H1 (cell line): ENCODE data around the gene ATP6V1E1. TPM values are rescaled to one million over a fixed set of nuclear protein-coding genes. Genes with fewer than 3 reads are reported as not detected.

Experiments
- CTCF ChIA-PET: fragments of 300-600 bp; sonication (Branson Sonifier 250); formaldehyde crosslinking; loops from one replicate; lab custom pipeline; 2021; ENCODE audit not compliant: partially characterized antibody; lab: Charles Lee
- POLR2A ChIA-PET: fragments of 300-600 bp; sonication (Branson Sonifier 250); formaldehyde crosslinking; loops from one replicate; lab custom pipeline; 2021; ENCODE audit warnings: inconsistent platforms; ENCODE audit not compliant: partially characterized antibody; lab: Charles Lee
- DNase-seq, 2 experiments: peaks; one replicate each; pipeline versions ENCODE4 v3.0.0 to v3.0.0-alpha.2; 2010 to 2022; ENCODE audit warnings: low spot score in 2 of 2, low read depth in 1 of 2, mixed read lengths in 1 of 2
- FAIRE-seq: peaks from 2 replicates; lab custom pipeline; 2011; peaks lifted over from hg19 to GRCh38; lab: Jason Lieb, UNC
- H2AFZ ChIP-seq: 2 replicates; pipeline ENCODE4 v1.8.1; 2012; ENCODE audit warnings: low read length, inconsistent platforms
- H2AK5ac ChIP-seq: 2 replicates; pipeline ENCODE4 v1.6.1; 2013; ENCODE audit warnings: low read depth, low read length
- H2BK120ac ChIP-seq: replicated peaks from 2 replicates; pipeline ENCODE3; 2013; ENCODE audit warnings: low read depth, low read length, inconsistent platforms
- H2BK12ac ChIP-seq: 2 replicates; pipeline ENCODE4 v1.6.1; 2013; ENCODE audit warnings: low read depth, low read length
- H2BK15ac ChIP-seq: 2 replicates; pipeline ENCODE4 v1.6.1; 2013; ENCODE audit warnings: low read length
- H2BK20ac ChIP-seq: 2 replicates; pipeline ENCODE4 v1.6.1; 2013; ENCODE audit warnings: low read length
- H2BK5ac ChIP-seq: 2 replicates; pipeline ENCODE4 v1.6.1; 2013; ENCODE audit warnings: low read depth, low read length
- H3K14ac ChIP-seq: 2 replicates; pipeline ENCODE4 v1.6.1; 2013; ENCODE audit warnings: inconsistent platforms; ENCODE audit not compliant: insufficient read length
- H3K18ac ChIP-seq: 2 replicates; pipeline ENCODE4 v1.6.1; 2013; ENCODE audit warnings: low read length; ENCODE audit errors: extremely low read depth
- H3K23ac ChIP-seq: 2 replicates; pipeline ENCODE4 v1.6.1; 2013; ENCODE audit warnings: inconsistent platforms; ENCODE audit not compliant: insufficient read length
- H3K23me2 ChIP-seq: 2 replicates; pipeline ENCODE4 v1.6.1; 2013; ENCODE audit warnings: low read depth, low read length
- H3K27ac ChIP-seq: 2 replicates; pipeline ENCODE4 v1.6.1; 2011; ENCODE audit warnings: low read depth, low read length, inconsistent platforms
- H3K27me3 ChIP-seq, 4 experiments: replicated peaks in 1 of 4; 1 replicate in 1 of 4; 2 replicates in 3 of 4; pipeline versions ENCODE4 v1.6.1 to v1.8.1; 2011 to 2013; ENCODE audit warnings: low read length in 3 of 4, mild to moderate bottlenecking in 3 of 4, inconsistent platforms in 2 of 4, mixed read lengths in 2 of 4, moderate library complexity in 1 of 4; ENCODE audit not compliant: control insufficient read depth in 3 of 4, insufficient read depth in 3 of 4; ENCODE audit errors: extremely low read depth in 1 of 4
- H3K36me3 ChIP-seq, 4 experiments: 2 replicates each; pipeline versions ENCODE4 v1.6.1 to v1.8.1; 2011 to 2013; ENCODE audit warnings: mild to moderate bottlenecking in 4 of 4, low read length in 3 of 4, moderate library complexity in 2 of 4, control low read depth in 1 of 4, inconsistent platforms in 1 of 4; ENCODE audit not compliant: insufficient read depth in 4 of 4, control insufficient read depth in 2 of 4
- H3K4ac ChIP-seq: replicated peaks from 2 replicates; pipeline ENCODE3; 2013; ENCODE audit warnings: low read length, low read depth, mixed read lengths, inconsistent platforms; ENCODE audit not compliant: insufficient read length
- H3K4me1 ChIP-seq, 4 experiments: replicated peaks in 1 of 4; 1 replicate in 1 of 4; 2 replicates in 3 of 4; pipeline versions ENCODE4 v1.6.1 to v1.8.1; 2011 to 2013; ENCODE audit warnings: low read length in 3 of 4, inconsistent platforms in 2 of 4, mixed read lengths in 1 of 4; ENCODE audit not compliant: insufficient read depth in 4 of 4, control insufficient read depth in 3 of 4
- H3K4me2 ChIP-seq, 2 experiments: 2 replicates each; pipeline versions ENCODE4 v1.6.1 to v1.8.1; 2011 to 2013; ENCODE audit warnings: low read depth in 2 of 2, low read length in 2 of 2, control low read depth in 1 of 2, inconsistent platforms in 1 of 2, mild to moderate bottlenecking in 1 of 2; ENCODE audit not compliant: insufficient read depth in 1 of 2
- H3K4me3 ChIP-seq, 4 experiments: fragments of 200-600, 300-600 bp in 1 of 4; sonication (generic), shearing (Covaris generic), sonication (Bioruptor Twin) in 1 of 4; 2 replicates each; pipeline versions ENCODE4 v1.5.1 to v1.8.1; 2011 to 2016; ENCODE audit warnings: low read length in 4 of 4, low read depth in 3 of 4, control low read depth in 2 of 4, inconsistent platforms in 2 of 4, mild to moderate bottlenecking in 2 of 4, mixed read lengths in 1 of 4, moderate library complexity in 1 of 4; ENCODE audit not compliant: insufficient read depth in 2 of 4; ENCODE audit errors: extremely low read depth in 1 of 4
- H3K56ac ChIP-seq: replicated peaks from 2 replicates; pipeline ENCODE3; 2013; ENCODE audit warnings: low read depth, mild to moderate bottlenecking, mixed read lengths, low read length, inconsistent platforms; ENCODE audit not compliant: insufficient read length
- H3K79me1 ChIP-seq: 2 replicates; pipeline ENCODE4 v1.6.1; 2013; ENCODE audit warnings: low read depth, low read length, control low read depth
- H3K79me2 ChIP-seq, 2 experiments: 2 replicates each; pipeline versions ENCODE4 v1.6.1 to v1.8.1; 2012 to 2013; ENCODE audit warnings: low read length in 2 of 2, mild to moderate bottlenecking in 2 of 2, inconsistent platforms in 1 of 2; ENCODE audit not compliant: insufficient read depth in 2 of 2, control insufficient read depth in 1 of 2
- H3K9ac ChIP-seq, 4 experiments: replicated peaks in 1 of 4; 1 replicate in 1 of 4; 2 replicates in 3 of 4; pipeline versions ENCODE4 v1.6.1 to v1.8.1; 2011 to 2013; ENCODE audit warnings: low read depth in 3 of 4, low read length in 3 of 4, control low read depth in 2 of 4, mild to moderate bottlenecking in 2 of 4, moderate library complexity in 2 of 4, inconsistent platforms in 1 of 4; ENCODE audit errors: extremely low read depth in 1 of 4
- H3K9me3 ChIP-seq, 2 experiments: 2 replicates each; pipeline versions ENCODE4 v1.6.1 to v1.8.1; 2012 to 2013; ENCODE audit warnings: mild to moderate bottlenecking in 2 of 2, moderate library complexity in 2 of 2, control low read depth in 1 of 2, inconsistent platforms in 1 of 2, low read depth in 1 of 2, low read length in 1 of 2, mixed read lengths in 1 of 2; ENCODE audit not compliant: insufficient read depth in 2 of 2
- H4K20me1 ChIP-seq, 2 experiments: replicated peaks in 1 of 2; 2 replicates each; pipeline versions ENCODE3 to v1.8.1; 2011 to 2013; ENCODE audit warnings: inconsistent platforms in 2 of 2, low read length in 2 of 2, mild to moderate bottlenecking in 1 of 2; ENCODE audit not compliant: insufficient read depth in 2 of 2, control insufficient read depth in 1 of 2
- H4K5ac ChIP-seq: 2 replicates; pipeline ENCODE4 v1.6.1; 2013; ENCODE audit warnings: low read length, low read depth, mixed read lengths, inconsistent platforms; ENCODE audit not compliant: insufficient read length
- H4K8ac ChIP-seq: 2 replicates; pipeline ENCODE4 v1.8.0; 2013; ENCODE audit warnings: mild to moderate bottlenecking, moderate library complexity, low read length, inconsistent platforms; ENCODE audit not compliant: insufficient read depth; ENCODE audit errors: extremely low read depth
- H4K91ac ChIP-seq: replicated peaks from 2 replicates; pipeline ENCODE3; 2013; ENCODE audit warnings: low read length, mixed read lengths, inconsistent platforms; ENCODE audit not compliant: insufficient read length
- FOSL1 ChIP-seq: IDR thresholded peaks from 2 replicates; pipeline ENCODE4 v1.6.1; 2011; ENCODE audit warnings: mild to moderate bottlenecking, low read depth, low read length, moderate library complexity; ENCODE audit not compliant: insufficient read depth
- POLR2AphosphoS5 ChIP-seq: IDR thresholded peaks from 2 replicates; pipeline ENCODE4 v1.6.1; 2011; ENCODE audit warnings: low read depth, low read length
- RBBP5 ChIP-seq: IDR thresholded peaks from 2 replicates; pipeline ENCODE4 v1.7.1; 2012; ENCODE audit warnings: low read depth, mild to moderate bottlenecking, inconsistent platforms, low read length, moderate library complexity, borderline replicate concordance
- ZNF274 ChIP-seq: IDR thresholded peaks from 2 replicates; pipeline ENCODE4 v1.7.0; 2012; ENCODE audit warnings: low read length, borderline replicate concordance; ENCODE audit errors: extremely low read depth
- WGBS, 2 experiments: shearing (Covaris generic) in 1 of 2; methylation state at CpG; one replicate each; pipeline versions ENCODE4 v1.1.6 to v1.1.7; 2013 to 2015; ENCODE audit warnings: low lambda C conversion rate in 2 of 2, mixed read lengths in 2 of 2, inconsistent platforms in 1 of 2, low coverage in 1 of 2, missing lambda C conversion rate in 1 of 2; ENCODE audit not compliant: insufficient replicate concordance in 2 of 2, insufficient coverage in 1 of 2, insufficient read length in 1 of 2; ENCODE audit errors: extremely low coverage in 1 of 2, missing lambda C conversion rate in 1 of 2; 5-methylcytosine and 5-hydroxymethylcytosine counted together
- polyA plus RNA-seq, 7 experiments: library from polyadenylated mRNA; depleted of rRNA in 3 of 7; stranded (reverse) in 5 of 7; unstranded in 2 of 7; fragments of >200 nt in 5 of 7; fragments of 200-250 nt in 2 of 7; gene quantifications; 1 replicate in 5 of 7; 2 replicates in 1 of 7; 4 replicates in 1 of 7; pipeline versions ENCODE4 v1.2.1 to v1.2.3, GENCODE V29; 2011 to 2013; ENCODE audit warnings: missing spikeins in 2 of 7, mixed read lengths in 2 of 7
- total RNA-seq: library from RNA; stranded (reverse); fragmentation: NEBNext Ultra II Directional; extraction: Animal tissue kit (Norgen Biotek cat#: 25700); gene quantifications from 2 replicates; pipeline ENCODE4 v1.2.1, GENCODE V29; 2021

The ATP6V1E1 gene
- total and polyA plus RNA-seq, 2 of the 8 experiments (the other 6 are each of a cell fraction or from before 2014, with no cell fraction given), result 80.4 to 88.1 TPM

DNA sequence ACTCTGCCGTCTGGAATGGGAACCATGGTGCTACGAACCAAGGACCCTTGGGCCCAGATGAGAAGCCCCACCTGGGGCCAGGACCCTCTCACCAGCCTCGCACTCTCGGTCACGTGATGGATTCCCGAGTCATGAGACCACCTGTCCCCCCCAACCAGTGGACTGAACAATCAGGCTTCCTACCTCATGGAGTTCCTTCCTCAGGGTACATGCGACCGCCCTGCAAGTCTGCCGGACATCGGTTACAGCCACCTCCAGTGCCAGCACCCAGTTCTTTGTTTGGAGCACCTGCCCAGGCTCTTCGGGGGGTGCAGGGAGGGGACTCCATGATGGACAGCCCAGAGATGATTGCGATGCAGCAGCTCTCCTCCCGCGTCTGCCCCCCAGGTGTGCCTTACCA, 86.1 kb downstream of the ATP6V1E1 start:
- Histone ChIP-seq H4K91ac (no peak overlapping the region), H2BK120ac (no peak overlapping the region), H4K5ac (no peak overlapping the region), H2BK5ac (no peak overlapping the region; the same call in 1 of the 2 replicates), H3K79me1 (no peaks in the 10 kb centered on the region; the same call in 1 of the 2 replicates), H3K9ac (no peak overlapping the region), H3K23ac (no peak overlapping the region), H2AFZ (no peak overlapping the region), H3K36me3 (peaks cover 29 to 74% (median 44%) of the 10 kb centered on the region in 4 experiments), H2BK12ac (no peak overlapping the region), H2BK20ac (no peak overlapping the region), H3K4ac (no peak overlapping the region)
- CTCF ChIA-PET, result interaction anchor here (0.7 kb wide), 1 partner anchor 200 kb away, joined by 4 read pairs; no protein-coding TSS in a partner anchor
- FAIRE-seq, result no peak
- POLR2A ChIA-PET, result no interaction called here
- WGBS, 2 experiments, result 96% methylated on average over 12 of the region's 14 CpGs; no CpG with 5 or more reads in 1 of the 2 experiments
- TF ChIP-seq FOSL1, result no peak
- TF ChIP-seq POLR2AphosphoS5, result 0 out of 2 replicates have a peak, but pooled peaks have one; percentile 43
- no peak for TF ChIP-seq ZNF274
- TF ChIP-seq RBBP5, result no peak
- TF ChIP-seq, all 59 proteins: peak for 1
- Histone ChIP-seq H2BK15ac (no peak overlapping the region), H3K14ac (no peak overlapping the region), H3K4me3 (no peak overlapping the region), H3K18ac (no peak overlapping the region), H4K20me1 (peaks cover 0 to 2% of the 10 kb centered on the region in 2 experiments), H3K79me2 (peaks cover 0 to 5% of the 10 kb centered on the region in 2 experiments; a peak in 1 of 4 replicates), H3K27me3 (no peaks in the 10 kb centered on the region), H3K23me2 (no peaks in the 10 kb centered on the region; the same call in 1 of the 2 replicates), H3K4me1 (no peaks in the 10 kb centered on the region), H3K27ac (no peak overlapping the region), H4K8ac (peak overlapping the region; percentile 57; the same call in 1 of the 2 replicates), H2AK5ac (no peak overlapping the region), H3K4me2 (no peak overlapping the region), H3K56ac (no peak overlapping the region), H3K9me3 (no peaks in the 10 kb centered on the region)
- no peak for DNase-seq
